Measurements from ENCODE around the gene BBS5.
A peak's percentile ranks its signal among the peaks of the same experiment; 100 is the strongest.
"Not testable (repeated sequence)": the region's sequence is repeated elsewhere in the genome, so short reads cannot be mapped to it uniquely, and the experiment has no call there.

BBS5 gene

GRCh38 chr2:169485650-169486138, 6.4 kb downstream of the BBS5 start:
- DNase-seq: no peak

DNA sequence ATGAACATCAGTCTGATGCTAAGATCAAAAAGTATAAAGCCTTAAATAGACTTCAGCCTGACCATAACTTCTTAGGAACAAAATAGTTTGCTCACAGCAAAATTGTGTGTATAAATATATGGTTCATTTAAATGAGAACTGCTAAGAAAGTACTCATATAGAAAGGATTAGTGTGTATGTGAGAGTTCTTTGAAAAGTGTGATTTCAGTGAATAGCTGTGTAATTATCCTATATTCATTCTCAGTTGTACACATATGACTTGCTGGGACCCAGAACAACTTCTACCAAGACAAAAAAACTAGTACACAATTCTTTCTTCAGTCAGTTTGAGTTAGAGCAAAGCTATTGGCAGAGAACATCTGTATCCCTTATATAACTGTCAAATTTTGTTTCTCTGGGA, 7.2 kb downstream of the BBS5 start:
- DNase-seq: no peak

- DNase-seq: no peak
These were observed 11.5 kb downstream of the BBS5 start for GRCh38 chr2:169490834-169491233.

DNA sequence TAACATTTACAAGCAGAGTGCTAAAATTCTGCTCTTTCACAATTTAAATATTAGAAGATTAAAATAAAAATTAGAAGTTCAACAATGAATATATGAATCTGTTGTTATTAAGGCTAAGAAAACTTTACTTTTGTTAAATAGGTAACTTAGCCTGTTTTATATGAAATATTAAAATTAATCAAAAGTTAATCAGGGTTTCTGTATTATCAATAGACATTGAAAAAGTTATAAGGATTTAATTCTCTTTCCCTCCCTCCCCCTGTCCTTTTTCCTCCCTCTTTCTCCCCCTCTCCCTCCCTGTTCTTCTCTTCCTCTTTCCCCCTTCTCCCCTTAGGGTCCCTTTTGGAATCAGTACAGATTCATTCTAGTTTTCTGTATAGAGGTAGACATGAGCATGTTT, 12.1 kb downstream of the BBS5 start:
- no peak for DNase-seq

- DNase-seq: no peak
These were observed 14.1 kb downstream of the BBS5 start for GRCh38 chr2:169493360-169493759.

DNA sequence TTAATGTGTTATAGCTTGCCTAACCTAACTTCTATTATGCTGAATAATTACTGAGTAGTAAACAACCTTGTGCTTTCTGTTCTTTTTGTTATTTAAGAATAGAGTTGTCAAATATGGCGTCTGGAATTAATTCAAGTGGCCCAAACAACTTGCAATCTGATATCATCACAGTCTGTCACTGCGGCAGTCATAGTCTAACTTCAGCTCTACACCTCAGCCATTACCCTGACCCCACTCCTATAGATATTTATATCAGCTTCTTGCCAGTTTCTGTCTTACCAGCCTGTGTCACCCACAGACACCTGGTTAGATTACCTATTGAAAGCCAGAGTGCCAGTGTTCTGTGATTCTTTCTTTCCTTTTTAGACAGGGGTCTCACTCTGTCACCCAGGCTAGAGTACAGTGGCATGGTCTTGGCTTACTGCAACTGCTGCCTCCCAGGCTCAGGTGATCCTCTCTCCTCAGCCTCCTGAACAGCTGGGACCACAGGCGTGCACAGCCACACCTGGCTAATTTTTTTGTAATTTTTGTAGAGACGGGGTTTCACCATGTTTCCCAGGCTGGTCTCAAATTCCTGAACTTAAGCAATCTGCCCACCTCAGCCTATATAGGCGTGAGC, 16.1 kb downstream of the BBS5 start:
- DNase-seq: no peak

GRCh38 chr2:169504651-169505050, 25.4 kb downstream of the BBS5 start:
- no peak for DNase-seq

- no peak for DNase-seq
These were observed 28.4 kb downstream of the BBS5 start for GRCh38 chr2:169507698-169508097.

GRCh38 chr2:169509298-169509885, 30.1 kb downstream of the BBS5 start, which contains the start of gene KLHL41:
TSS of gene KLHL41 (plus strand) at chr2:169509702. CDS start at chr2:169509779, 77 bp downstream.
- no peak for DNase-seq

DNA sequence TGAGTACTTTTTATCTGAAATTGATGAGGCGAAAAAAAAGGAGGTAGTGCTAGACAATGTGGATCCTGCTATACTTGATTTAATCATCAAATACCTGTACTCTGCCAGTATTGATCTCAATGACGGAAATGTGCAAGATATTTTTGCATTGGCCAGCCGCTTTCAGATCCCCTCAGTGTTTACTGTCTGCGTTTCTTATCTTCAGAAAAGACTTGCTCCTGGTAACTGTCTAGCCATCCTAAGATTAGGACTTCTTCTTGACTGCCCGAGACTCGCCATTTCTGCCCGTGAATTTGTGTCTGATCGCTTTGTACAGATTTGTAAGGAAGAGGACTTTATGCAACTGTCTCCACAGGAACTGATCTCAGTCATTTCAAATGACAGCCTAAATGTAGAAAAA, 30.7 kb downstream of the BBS5 start:
- DNase-seq: no peak

- DNase-seq: no peak
These were observed 31.2 kb downstream of the BBS5 start for GRCh38 chr2:169510496-169510895.

DNA sequence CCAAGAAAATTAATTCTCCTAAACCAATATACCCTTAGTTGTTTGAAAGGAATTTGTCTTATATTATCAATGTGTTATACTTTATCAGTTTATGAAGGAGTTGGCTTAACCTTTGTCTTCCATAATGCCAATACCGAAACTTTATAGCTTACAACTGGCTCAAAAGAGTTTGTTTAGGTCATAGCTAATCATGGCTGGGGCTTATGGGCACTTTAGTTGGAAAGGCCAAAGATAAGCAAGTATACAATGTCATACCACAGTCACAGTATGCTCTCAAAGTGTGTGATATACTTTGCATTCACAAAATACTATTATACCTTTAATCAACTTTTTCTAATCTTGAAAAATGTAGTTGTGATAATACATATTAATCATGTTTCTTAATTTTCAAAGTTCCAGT, 32.5 kb downstream of the BBS5 start:
- DNase-seq: no peak

DNA sequence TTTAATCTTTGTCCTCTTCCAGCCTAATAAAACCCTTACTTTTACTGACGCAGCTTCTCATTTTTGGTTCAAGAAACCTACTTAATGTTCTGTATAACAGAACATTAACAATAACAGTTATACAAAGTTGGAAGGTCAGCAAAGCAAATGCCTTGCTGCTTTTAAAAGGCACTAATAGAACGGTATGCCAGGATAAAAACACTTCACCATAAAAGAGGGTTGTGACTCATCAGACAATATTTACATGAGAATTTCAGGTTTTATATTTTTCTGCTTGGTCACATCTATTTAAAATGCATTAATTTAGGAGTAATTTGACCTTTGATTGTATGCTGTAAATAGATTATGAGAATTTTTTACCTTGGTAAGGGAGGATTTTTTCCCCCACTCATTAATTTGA, 33.2 kb downstream of the BBS5 start:
- no peak for DNase-seq

GRCh38 chr2:169513094-169513493, 33.8 kb downstream of the BBS5 start:
- no peak for DNase-seq

- no peak for DNase-seq
These were observed 34.6 kb downstream of the BBS5 start for GRCh38 chr2:169513926-169514325.

- DNase-seq: not testable (repeated sequence)
These were observed 35.5 kb downstream of the BBS5 start for GRCh38 chr2:169514758-169515157.

DNA sequence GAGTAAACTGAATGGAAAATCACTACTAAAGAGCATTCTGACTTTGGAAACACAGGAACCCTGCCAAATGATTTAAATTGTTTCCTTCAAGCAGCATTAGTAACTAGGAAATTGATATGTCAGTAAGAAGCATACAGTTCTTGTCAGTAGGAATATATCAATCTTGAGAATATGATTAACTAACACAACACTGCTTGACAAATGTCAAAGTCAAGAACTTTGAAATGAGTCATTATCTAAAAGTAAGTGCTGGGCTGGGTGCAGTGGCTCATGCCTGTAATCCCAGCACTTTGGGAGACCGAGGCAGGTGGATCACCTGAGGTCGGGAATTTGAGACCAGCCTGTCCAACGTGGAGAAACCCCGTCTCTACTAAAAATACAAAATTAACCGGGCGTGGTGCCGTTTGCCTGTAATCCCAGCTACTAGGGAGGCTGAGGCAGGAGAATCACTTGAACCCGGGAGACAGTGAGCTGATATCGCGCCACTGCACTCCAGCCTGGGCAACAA, 37.2 kb downstream of the BBS5 start:
- DNase-seq: not testable (repeated sequence)

DNA sequence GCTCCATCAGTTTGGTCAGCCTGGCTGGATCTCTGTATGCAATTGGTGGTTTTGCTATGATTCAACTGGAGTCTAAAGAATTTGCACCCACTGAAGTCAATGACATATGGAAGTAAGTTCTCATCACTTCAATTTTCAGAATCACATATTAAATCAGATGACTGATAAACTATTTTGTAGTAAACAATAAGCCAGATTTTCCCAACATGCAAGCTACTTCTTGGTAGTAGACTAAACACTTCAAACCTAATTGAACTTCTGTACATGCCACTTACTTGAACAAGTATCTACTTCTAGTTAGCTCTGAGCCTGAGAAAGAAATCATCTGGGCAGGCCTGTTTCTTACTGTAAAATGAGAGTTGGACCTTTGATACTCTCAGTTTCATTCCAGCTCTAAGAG, 41.6 kb downstream of the BBS5 start:
- DNase-seq: no peak

GRCh38 chr2:169523681-169524080, 44.4 kb downstream of the BBS5 start:
- DNase-seq: no peak

- no peak for DNase-seq
These were observed 46.1 kb downstream of the BBS5 start for GRCh38 chr2:169525434-169525833.

DNA sequence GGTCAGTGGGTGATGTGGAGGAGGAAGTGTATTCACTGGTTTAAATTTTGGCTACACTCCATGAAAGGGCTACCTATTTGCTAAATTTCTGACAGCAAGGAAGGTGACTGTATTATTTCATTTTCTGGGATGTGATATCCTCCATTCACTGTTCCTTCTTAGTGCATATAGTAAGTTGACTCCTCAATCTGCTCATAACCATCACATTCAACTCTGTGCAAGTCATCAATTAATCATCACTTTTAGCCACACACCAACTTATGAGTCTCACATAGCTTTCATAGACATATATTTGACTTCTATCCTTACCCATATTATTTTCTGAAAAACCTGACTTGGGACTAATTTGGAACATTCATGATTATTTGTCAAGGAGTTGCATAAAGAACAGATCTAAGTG, 47.2 kb downstream of the BBS5 start:
- no peak for DNase-seq

- DNase-seq: peak in 23 of 58 donors; percentile 1 to 52 (median 7)
These were observed 49.0 kb downstream of the BBS5 start for GRCh38 chr2:169528271-169528701.

- DNase-seq: not testable (repeated sequence)
These were observed 60.2 kb downstream of the BBS5 start for GRCh38 chr2:169539460-169539859.
